ENCODE data around the gene ARSI. TPM values are rescaled to one million over a fixed set of nuclear protein-coding genes. Genes with fewer than 3 reads are reported as not detected.
A peak's percentile ranks its signal among the peaks of the same experiment; 100 is the strongest.

Gene ARSI
- total and polyA plus RNA-seq, 2 of the 13 experiments (the other 11 are each of a cell fraction or from before 2014, with no cell fraction given), result 4.2 to 33.9 TPM

- Histone ChIP-seq H3K4me3 (replicated peaks in 1 of 3; ENCODE audit: insufficient read depth in 1 of 3, low read depth in 2 of 3, low read length in 3 of 3) (no peak overlapping the region), H3K27me3 (ENCODE audit: control insufficient read depth in 1 of 2, insufficient read depth in 2 of 2, low read length in 2 of 2) (no peaks in the 10 kb centered on the region; a peak in 1 of 5 replicates), H3K9me3 (ENCODE audit: low read length) (no peaks in the 10 kb centered on the region), H3K9ac (ENCODE audit: insufficient read depth, low read depth, low read length) (no peak overlapping the region), H3K27ac (ENCODE audit: extremely low read length, insufficient read depth, low read length) (no peak overlapping the region), H2AFZ (ENCODE audit: low read length) (no peak overlapping the region), H3K4me1 (ENCODE audit: insufficient read depth, low read length) (peaks cover 47% of the 10 kb centered on the region), H3K79me2 (ENCODE audit: insufficient read depth, low read length) (no peaks in the 10 kb centered on the region), H3K4me2 (ENCODE audit: low read depth, low read length) (no peak overlapping the region), H4K20me1 (ENCODE audit: insufficient read depth, low read length) (no peaks in the 10 kb centered on the region), H3K36me3 (replicated peaks in 1 of 2; ENCODE audit: control insufficient read depth in 1 of 2, insufficient read depth in 2 of 2, low read length in 2 of 2) (no peaks in the 10 kb centered on the region)
- DNase-seq (ENCODE audit: low spot score) (no peak), FAIRE-seq (no peak), ATAC-seq (no peak)
- intact Hi-C loops (cut with micrococcal nuclease; ENCODE audit: unreplicated experiment) (no loop called here), in situ Hi-C loops (cut with HindIII; ENCODE audit: extremely low pct_ligation_motif_present, low pct_unique_long_range_greater_than_20kb) (no loop called here)
- POLR2A ChIA-PET, result no interaction called here
- 76% methylated on average over 5 of the region's 5 CpGs for WGBS (ENCODE audit: low lambda C conversion rate)
- TF ChIP-seq ZNF629 (CRISPR knock-in tag; conservative IDR thresholded peaks at IDR 0.05) (peak; percentile 21; the same call in 1 of the 2 replicates), FOXO4 (CRISPR knock-in tag; conservative IDR thresholded peaks at IDR 0.05) (no peak), TRIM24 (CRISPR knock-in tag; IDR thresholded peaks at IDR 0.05) (no peak), ZNF292 (CRISPR knock-in tag; IDR thresholded peaks at IDR 0.05; ENCODE audit: borderline replicate concordance, low read depth) (no peak), JUNB (CRISPR knock-in tag; IDR thresholded peaks at IDR 0.05; ENCODE audit: borderline replicate concordance) (no peak), GABPB1 (CRISPR knock-in tag; IDR thresholded peaks at IDR 0.05) (no peak)
- no TSS peak for BruUV-seq (replicated peaks)
- CTCF ChIA-PET (ENCODE audit: low intra/inter-chr PET ratio, low total read pairs), result no interaction called here
Observed at GRCh38 chr5:150345716-150346115, 43.0 kb upstream of the ARSI start.

- intact Hi-C loops (cut with micrococcal nuclease; ENCODE audit: unreplicated experiment) (no loop called here), in situ Hi-C loops (cut with HindIII; ENCODE audit: extremely low pct_ligation_motif_present, low pct_unique_long_range_greater_than_20kb) (no loop called here)
- no peak overlapping the region for H3K27ac ChIP-seq (ENCODE audit: extremely low read length, insufficient read depth, low read length)
- no peak for DNase-seq (ENCODE audit: low spot score)
- no peaks in the 10 kb centered on the region for H3K9me3 ChIP-seq (ENCODE audit: low read length)
- H4K20me1 ChIP-seq (ENCODE audit: insufficient read depth, low read length), result no peaks in the 10 kb centered on the region
- H3K4me2 ChIP-seq (ENCODE audit: low read depth, low read length), result peak overlapping the region; percentile 29; the same call in 1 of the 2 replicates
- H3K36me3 ChIP-seq (replicated peaks in 1 of 2; ENCODE audit: control insufficient read depth in 1 of 2, insufficient read depth in 2 of 2, low read length in 2 of 2), result no peaks in the 10 kb centered on the region
- peaks cover 41% of the 10 kb centered on the region for H3K4me1 ChIP-seq (ENCODE audit: insufficient read depth, low read length)
- ChIA-PET POLR2A (no interaction called here), CTCF (ENCODE audit: low intra/inter-chr PET ratio, low total read pairs) (no interaction called here)
- no peak overlapping the region for H2AFZ ChIP-seq (ENCODE audit: low read length)
- no peaks in the 10 kb centered on the region for H3K79me2 ChIP-seq (ENCODE audit: insufficient read depth, low read length)
- no peak overlapping the region for H3K9ac ChIP-seq (ENCODE audit: insufficient read depth, low read depth, low read length)
- peak; percentile 71 for ATAC-seq
- BruUV-seq (replicated peaks), result no TSS peak
- H3K4me3 ChIP-seq (replicated peaks in 1 of 3; ENCODE audit: insufficient read depth in 1 of 3, low read depth in 2 of 3, low read length in 3 of 3), result no peak overlapping the region
- 31% methylated on average over 7 of the region's 7 CpGs for WGBS (ENCODE audit: low lambda C conversion rate)
- H3K27me3 ChIP-seq (ENCODE audit: control insufficient read depth in 1 of 2, insufficient read depth in 2 of 2, low read length in 2 of 2), result peaks cover 2 to 5% of the 10 kb centered on the region in 2 experiments; a peak in 2 of 5 replicates
- no peak for FAIRE-seq
- TF ChIP-seq ZNF138 (CRISPR knock-in tag; IDR thresholded peaks at IDR 0.05; ENCODE audit: low read depth), result no peak
- TF ChIP-seq ZNF160 (CRISPR knock-in tag; IDR thresholded peaks at IDR 0.05), result no peak
- no peak for TF ChIP-seq ZBTB10 (CRISPR knock-in tag; IDR thresholded peaks at IDR 0.05; ENCODE audit: borderline replicate concordance)
- no peak for TF ChIP-seq NR2C2 (CRISPR knock-in tag; IDR thresholded peaks at IDR 0.05; ENCODE audit: borderline replicate concordance)
- TF ChIP-seq GPBP1L1 (CRISPR knock-in tag; IDR thresholded peaks at IDR 0.05), result no peak
- TF ChIP-seq ISL2 (CRISPR knock-in tag; IDR thresholded peaks at IDR 0.05), result no peak
Observed at GRCh38 chr5:150343994-150344631, 41.4 kb upstream of the ARSI start.
